GM10248 (cell line): ENCODE results near the gene SLC66A1.

Source experiments
- CTCF ChIA-PET: fragments of 300-600 bp; sonication (Branson Sonifier 250); formaldehyde crosslinking; extraction: SDS; loops from one replicate; lab custom pipeline; 2021; ENCODE audit warnings: antibody characterized with exemption; lab: Yijun Ruan, JAX
- POLR2A ChIA-PET: fragments of 350-650 bp; sonication (Branson Sonifier 250); formaldehyde crosslinking; extraction: SDS; loops from one replicate; lab custom pipeline; 2020; ENCODE audit warnings: antibody characterized with exemption; lab: Yijun Ruan, JAX
- DNase-seq: peaks from one replicate; pipeline ENCODE4 v3.0.0; 2012; ENCODE audit errors: extremely low spot score
- CTCF ChIP-seq: IDR thresholded peaks from 2 replicates; pipeline ENCODE4 v1.5.1; 2012; ENCODE audit warnings: mild to moderate bottlenecking, low read depth; ENCODE audit errors: extremely low read depth, missing control alignments, control extremely low read depth

SLC66A1 gene

GRCh38 chr1:19365721-19366120 is 53.6 kb downstream of the SLC66A1 start:
- no peak for TF ChIP-seq CTCF
- POLR2A ChIA-PET: no interaction called here
- DNase-seq: no peak
- CTCF ChIA-PET: interaction anchor here (2.5 kb wide), 1 partner anchor 11 kb away, joined by 10 read pairs; no protein-coding TSS in a partner anchor

GRCh38 chr1:19366599-19367536 is 54.7 kb downstream of the SLC66A1 start:
- DNase-seq: no peak
- no peak for TF ChIP-seq CTCF
- POLR2A ChIA-PET: no interaction called here
- CTCF ChIA-PET: interaction anchor here (1.0 to 2.5 kb wide), 2 partner anchors 10 to 26 kb away, joined by 5 to 10 read pairs; no protein-coding TSS in a partner anchor

DNA sequence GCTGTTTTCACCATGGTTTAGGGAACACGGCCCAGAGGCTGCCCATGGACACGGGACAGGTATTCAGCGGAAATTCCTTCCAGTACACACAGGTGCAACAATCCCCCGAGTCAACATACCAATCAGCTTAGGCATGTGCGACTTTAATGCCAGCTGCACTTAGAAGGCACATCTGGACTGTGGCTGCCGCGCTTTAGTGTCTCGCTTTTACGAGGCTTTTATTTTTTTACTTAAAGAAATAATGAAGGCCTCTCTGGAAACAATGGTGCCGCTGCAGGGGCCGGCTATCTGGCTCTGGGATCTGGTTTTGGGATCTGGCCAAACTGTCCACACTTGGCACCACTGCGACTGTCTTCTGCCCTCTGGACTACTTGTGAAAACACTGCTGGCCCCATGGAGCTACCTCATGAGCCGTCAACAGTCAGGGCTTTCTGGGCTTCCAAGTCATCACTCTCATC is 55.5 kb downstream of the SLC66A1 start:
- ChIA-PET POLR2A (no interaction called here), CTCF (interaction anchor here (1.0 to 2.5 kb wide), 2 partner anchors 9 to 26 kb away, joined by 5 to 10 read pairs; no protein-coding TSS in a partner anchor)
- no peak for DNase-seq
- no peak for TF ChIP-seq CTCF

- POLR2A ChIA-PET: no interaction called here
- CTCF ChIA-PET: no interaction called here
- TF ChIP-seq CTCF: no peak
- DNase-seq: no peak
These were observed 55.9 kb downstream of the SLC66A1 start for GRCh38 chr1:19368050-19368449.

DNA sequence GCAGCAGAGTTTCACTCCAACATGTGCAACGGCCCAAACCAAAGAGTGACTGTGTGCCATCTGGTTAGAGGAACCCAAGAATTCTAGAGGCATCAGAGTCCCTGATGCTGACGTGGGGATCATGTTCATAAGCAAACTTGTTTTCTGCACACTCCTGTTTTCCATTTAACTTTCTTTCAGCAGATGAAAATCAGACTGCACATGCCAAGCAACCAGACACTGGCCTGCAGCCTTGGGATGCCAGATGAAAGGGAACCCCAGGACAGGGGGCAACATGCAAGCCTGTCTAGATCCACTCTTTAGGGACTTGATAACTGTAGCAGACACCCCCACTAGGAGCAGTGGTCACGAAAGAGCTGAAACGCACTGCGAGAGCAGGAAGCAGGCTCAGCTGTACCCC is 56.8 kb downstream of the SLC66A1 start:
- no peak for TF ChIP-seq CTCF
- POLR2A ChIA-PET: no interaction called here
- no peak for DNase-seq
- CTCF ChIA-PET: no interaction called here

DNA sequence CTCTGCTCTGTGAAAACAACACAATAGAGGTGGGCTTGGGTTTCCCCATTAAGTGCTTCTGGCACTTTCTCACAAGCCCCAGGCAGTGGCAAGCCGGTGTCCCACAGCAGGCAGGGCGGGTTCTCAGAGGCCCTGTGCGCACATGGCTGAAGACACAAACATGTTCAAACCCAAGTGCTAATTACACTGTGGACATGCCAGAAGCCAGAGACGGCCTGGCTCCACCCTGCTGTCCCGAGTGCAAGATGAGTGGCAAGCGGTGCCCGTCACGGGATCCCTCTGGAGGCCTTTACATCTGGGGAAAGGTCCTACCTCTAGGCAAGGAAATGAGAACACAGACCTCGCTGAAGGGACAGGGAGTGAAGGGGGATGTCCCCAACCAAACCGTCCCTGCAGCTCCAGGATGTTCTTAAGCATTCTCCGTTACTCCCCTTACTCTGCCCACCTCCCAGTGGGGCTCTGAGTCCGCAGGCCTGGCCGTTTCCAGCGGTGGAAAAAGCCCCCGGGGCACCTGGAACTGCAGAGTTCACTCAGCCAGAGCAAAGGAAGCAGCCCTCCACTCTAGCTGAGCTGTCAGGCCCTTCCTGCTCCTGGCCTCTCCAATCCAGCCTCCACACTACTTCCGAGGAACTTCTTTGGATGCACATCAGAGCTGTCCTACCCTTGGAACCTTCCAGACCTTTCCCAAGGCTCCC is 57.4 kb downstream of the SLC66A1 start:
- DNase-seq: no peak
- CTCF ChIA-PET: no interaction called here
- POLR2A ChIA-PET: no interaction called here
- no peak for TF ChIP-seq CTCF
